ENCODE measurements around the gene ANAPC5.
A peak's percentile ranks its signal among the peaks of the same experiment; 100 is the strongest.
"Not testable (repeated sequence)": the region's sequence is repeated elsewhere in the genome, so short reads cannot be mapped to it uniquely, and the experiment has no call there.

Gene ANAPC5

GRCh38 chr12:121310231-121310630 is 42.0 kb downstream of the ANAPC5 start:
- not testable (repeated sequence) for DNase-seq

GRCh38 chr12:121307397-121307796 is 44.8 kb downstream of the ANAPC5 start:
- DNase-seq = not testable (repeated sequence)

DNA sequence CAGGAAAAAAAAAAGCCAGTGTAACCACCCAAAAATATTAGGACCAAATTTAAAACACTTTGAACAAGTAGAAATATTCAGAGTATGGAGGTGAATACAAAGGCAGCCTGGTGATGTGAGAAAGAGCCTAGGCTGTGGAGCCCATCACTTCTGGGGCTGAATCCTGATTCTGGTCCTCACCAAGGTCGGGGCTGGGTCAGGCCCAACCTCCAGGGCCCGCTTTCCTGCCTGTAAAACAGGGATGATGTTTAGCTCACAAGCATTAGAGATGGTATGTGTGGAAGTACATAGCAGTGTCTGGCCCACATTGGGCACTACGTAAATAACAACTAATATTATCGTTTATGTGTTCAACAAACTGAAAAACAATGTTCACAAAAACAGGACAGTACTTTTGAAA is 47.9 kb downstream of the ANAPC5 start:
- no peak for DNase-seq

GRCh38 chr12:121301876-121302275 is 50.3 kb downstream of the ANAPC5 start:
- DNase-seq = no peak

- no peak for DNase-seq
Measured at GRCh38 chr12:121300083-121300819, 52.0 kb downstream of the ANAPC5 start.

- no peak for DNase-seq
Measured at GRCh38 chr12:121299662-121300061, 52.5 kb downstream of the ANAPC5 start.

DNA sequence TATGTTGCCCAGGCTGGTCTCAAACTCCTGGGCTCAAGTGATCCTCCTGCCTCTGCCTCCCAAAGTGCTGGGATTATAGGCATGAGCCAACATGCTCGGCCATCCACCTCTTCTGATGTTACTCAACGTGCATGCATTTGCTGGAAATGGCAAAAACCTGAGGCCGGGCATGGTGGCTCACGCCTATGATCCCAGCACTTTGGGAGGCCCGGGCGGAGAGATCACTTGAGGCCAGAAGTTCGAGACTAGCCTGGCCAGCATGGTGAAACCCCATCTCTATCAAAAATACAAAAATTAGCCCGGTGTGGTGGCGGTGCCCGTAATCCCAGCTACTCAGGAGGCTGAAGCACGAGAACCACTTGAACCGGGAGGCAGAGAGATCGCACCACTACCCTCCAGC is 53.8 kb downstream of the ANAPC5 start:
- DNase-seq = not testable (repeated sequence)

DNA sequence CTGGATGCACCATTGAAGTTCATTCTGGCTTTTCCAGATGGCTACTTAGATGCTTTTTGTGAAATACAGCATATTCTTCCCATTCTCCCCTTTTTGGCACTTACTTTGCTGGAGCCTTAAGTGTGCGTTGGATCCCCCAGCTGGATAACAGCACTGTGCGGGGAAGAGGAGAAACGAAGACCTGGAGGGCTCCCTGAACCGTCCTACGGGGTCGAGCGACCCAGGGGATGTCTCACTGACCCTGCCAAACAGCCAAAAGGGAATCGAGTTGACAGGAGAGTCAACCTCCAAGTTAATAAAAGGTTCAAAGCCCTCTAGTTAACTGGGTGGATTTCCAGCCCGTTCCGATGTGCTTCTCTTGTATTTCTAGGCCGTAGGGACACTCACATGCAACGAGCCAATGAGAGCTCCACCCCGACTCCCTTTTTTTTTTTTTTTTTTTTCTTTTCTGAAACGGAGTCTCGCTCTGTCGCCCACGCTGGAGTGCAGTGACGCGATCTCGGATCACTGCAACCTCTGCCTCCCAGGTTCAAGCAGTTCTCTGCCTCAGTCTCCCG is 54.7 kb downstream of the ANAPC5 start:
- DNase-seq = no peak

GRCh38 chr12:121296618-121297434 is 55.4 kb downstream of the ANAPC5 start, which contains the start of gene CAMKK2:
Gene CAMKK2, minus strand, starts transcription at chr12:121296709. Its CDS starts 22,183 bp downstream, at chr12:121274526.
- peak; percentile 84 for DNase-seq

DNA sequence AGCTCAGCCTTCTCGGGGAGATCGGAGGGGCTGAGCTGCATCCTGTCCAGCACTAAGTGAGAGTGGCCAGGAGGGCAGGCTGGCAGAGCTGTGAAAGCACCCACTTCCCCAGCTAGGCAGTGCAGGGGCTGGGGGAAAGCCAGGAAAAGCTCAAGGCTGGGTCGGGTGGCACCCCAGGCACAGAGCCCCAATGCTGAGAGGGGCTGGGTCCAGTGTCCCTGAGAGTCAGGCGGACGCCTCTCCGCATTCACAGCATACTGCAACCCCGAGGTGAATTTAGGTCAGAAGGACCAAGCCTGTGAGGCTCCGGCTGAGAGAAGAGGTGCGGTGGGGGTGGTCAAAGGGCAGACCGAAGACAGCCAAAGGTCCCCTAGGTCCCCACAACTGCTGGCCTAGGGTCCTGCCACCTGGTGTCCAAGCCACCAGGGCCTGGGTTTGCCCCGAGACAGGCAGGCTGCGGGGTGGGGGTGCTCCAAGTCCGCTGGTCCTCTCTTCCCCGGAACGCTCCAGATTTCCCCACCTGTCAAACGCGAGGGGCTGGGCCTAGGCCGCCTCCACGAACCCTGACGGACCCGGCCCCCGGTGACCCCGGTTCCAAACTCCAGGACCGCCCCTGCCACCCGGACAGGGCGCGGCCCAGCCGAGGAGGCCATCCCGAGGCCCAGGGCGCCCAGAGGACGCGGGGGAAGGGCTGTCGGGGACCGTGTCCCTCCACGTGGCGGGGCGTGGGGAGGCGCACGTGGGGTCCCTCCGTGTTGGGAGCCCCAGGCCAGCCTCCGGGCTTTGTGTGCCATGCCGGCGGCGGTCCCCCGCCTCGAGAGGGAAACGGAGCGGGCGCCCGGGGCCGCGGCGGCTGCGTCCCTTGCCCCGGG is 56.2 kb downstream of the ANAPC5 start:
- no peak for DNase-seq

- DNase-seq = no peak
Measured at GRCh38 chr12:121295116-121295745, 57.0 kb downstream of the ANAPC5 start.

- no peak for DNase-seq
Measured at GRCh38 chr12:121294151-121294889, 57.9 kb downstream of the ANAPC5 start.

DNA sequence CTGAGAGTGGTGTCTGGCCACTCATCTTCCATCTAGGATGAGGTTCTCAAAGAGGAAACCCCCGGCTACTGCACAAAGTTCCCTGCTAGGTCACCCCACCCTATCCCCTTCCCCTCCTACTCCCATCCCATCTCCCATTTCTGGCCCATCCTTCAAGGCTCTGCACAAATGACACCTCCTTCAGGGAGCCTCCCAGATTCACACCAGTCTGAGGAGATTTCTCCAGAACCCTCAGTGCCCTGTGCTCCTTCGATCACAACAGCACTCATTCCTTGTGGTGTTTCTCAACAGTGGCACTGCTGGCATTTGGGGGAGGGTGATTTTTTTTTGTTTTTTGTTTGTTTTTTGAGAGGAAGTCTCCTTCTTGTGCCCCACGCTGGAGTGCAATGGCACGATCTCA is 58.6 kb downstream of the ANAPC5 start:
- no peak for DNase-seq

GRCh38 chr12:121290410-121290809 is 61.8 kb downstream of the ANAPC5 start:
- no peak for DNase-seq

GRCh38 chr12:121289962-121290361 is 62.2 kb downstream of the ANAPC5 start:
- DNase-seq = no peak

- DNase-seq = no peak
Measured at GRCh38 chr12:121288986-121289385, 63.2 kb downstream of the ANAPC5 start.

DNA sequence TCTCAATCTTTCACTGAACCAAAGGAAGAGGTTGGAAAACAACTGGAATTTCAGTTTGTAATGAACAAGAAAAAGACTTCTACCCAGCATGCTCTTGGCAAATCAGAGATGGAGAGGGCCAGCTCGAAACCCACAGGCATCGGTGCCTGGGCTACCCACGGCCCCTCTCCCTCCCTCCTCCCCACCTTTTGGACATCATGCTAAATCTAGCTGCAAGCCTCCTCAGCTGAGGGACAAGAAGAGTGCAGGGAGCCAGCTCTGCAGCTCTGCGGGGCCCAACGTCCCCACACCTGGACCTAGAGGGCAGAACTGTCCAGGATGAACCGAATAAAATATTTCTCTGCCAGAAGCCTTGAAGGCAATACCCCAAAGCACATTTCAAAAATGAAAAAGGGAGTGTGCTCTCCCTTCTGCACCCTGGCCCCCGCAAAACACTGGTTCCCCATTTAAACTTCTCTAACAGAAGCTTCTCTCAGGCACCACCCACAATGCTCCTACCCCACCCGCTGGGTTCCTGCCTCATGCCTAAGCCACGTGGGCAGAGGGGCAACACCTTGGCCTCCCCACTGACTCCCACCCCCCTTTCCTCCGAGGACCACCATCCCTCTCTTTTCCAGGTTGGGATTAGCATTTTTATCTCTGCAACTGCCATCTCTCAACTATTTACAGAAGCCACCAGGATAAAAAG is 63.9 kb downstream of the ANAPC5 start:
- no peak for DNase-seq

GRCh38 chr12:121287267-121287954 is 64.8 kb downstream of the ANAPC5 start:
- DNase-seq = no peak

DNA sequence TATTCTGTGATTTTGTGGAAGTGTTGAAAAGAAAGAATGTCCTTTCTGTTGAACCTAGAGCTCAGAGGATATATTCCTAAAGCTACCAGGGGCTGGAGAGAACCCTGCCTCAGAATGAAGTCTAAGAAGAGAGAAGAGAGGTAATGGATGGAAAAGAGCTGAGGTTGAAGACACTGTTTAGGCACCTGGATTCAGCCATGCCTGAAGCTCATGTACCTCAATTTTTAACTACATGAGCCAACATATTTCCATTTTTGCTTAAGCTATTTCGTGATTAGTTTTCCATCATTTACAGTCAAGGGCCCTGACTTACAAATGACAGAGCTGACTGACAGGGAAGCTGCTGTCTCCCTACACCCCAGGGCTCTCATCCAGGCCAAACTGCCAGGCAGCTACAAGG is 66.4 kb downstream of the ANAPC5 start:
- DNase-seq = no peak
